Stimulated activated naive B cell treated with anti-CD40 and anti-IgM and Interleukin-4, amounts not matched to agents 10 μg/mL and 1 μg/mL and 100 μg/mL, for 72 hours (primary cell): ENCODE data around the gene CFHR1.
A peak's percentile ranks its signal among the peaks of the same experiment; 100 is the strongest.
"Not testable (repeated sequence)": the region's sequence is repeated elsewhere in the genome, so short reads cannot be mapped to it uniquely, and the experiment has no call there.

Experiments used
- ATAC-seq, 2 donors: fragments of 150-1000 bp; cut with Tn5 transposase; replicated peaks; 2 replicates each; pipeline ENCODE4 v1.10.0; 2021; ENCODE audit warnings: moderate library complexity in 1 of 2
- DNase-seq: peaks from one replicate; pipeline ENCODE4 v3.0.0; 2021
- H3K27ac Mint-ChIP-seq: one replicate; pipeline ENCODE4 v1.8.0; 2022; ENCODE audit warnings: mild to moderate bottlenecking, mixed read lengths
- H3K27me3 Mint-ChIP-seq, 2 donors: one replicate each; pipeline ENCODE4 v1.8.0; 2022; ENCODE audit warnings: mixed read lengths in 2 of 2
- H3K36me3 Mint-ChIP-seq, 2 donors: one replicate each; pipeline ENCODE4 v1.8.0; 2022; ENCODE audit warnings: mixed read lengths in 2 of 2, mild to moderate bottlenecking in 1 of 2
- H3K4me1 Mint-ChIP-seq, 2 donors: one replicate each; pipeline ENCODE4 v1.8.0; 2022; ENCODE audit warnings: mixed read lengths in 2 of 2, mild to moderate bottlenecking in 1 of 2
- H3K4me3 Mint-ChIP-seq, 2 donors: one replicate each; pipeline ENCODE4 v1.8.0; 2022; ENCODE audit warnings: mild to moderate bottlenecking in 2 of 2, mixed read lengths in 2 of 2, moderate library complexity in 1 of 2
- H3K9me3 Mint-ChIP-seq, 2 donors: one replicate each; pipeline ENCODE4 v1.8.0; 2022; ENCODE audit warnings: mixed read lengths in 2 of 2, mild to moderate bottlenecking in 1 of 2

Gene CFHR1

GRCh38 chr1:196819531-196819930 is at the start of gene CFHR1:
TSS of gene CFHR1 (plus strand) at chr1:196819731. CDS start at chr1:196819845, 114 bp downstream.
- not testable (repeated sequence) for H3K4me3 Mint-ChIP-seq, H3K9me3 Mint-ChIP-seq, DNase-seq, H3K36me3 Mint-ChIP-seq, H3K4me1 Mint-ChIP-seq, H3K27me3 Mint-ChIP-seq, ATAC-seq, H3K27ac Mint-ChIP-seq

GRCh38 chr1:196769823-196770222 is 49.7 kb upstream of the CFHR1 start:
- not testable (repeated sequence) for H3K27me3 Mint-ChIP-seq, H3K36me3 Mint-ChIP-seq, H3K4me1 Mint-ChIP-seq, H3K9me3 Mint-ChIP-seq, DNase-seq, H3K4me3 Mint-ChIP-seq, ATAC-seq, H3K27ac Mint-ChIP-seq

GRCh38 chr1:196773713-196774112 is 45.8 kb upstream of the CFHR1 start:
- Mint-ChIP-seq H3K27me3 (no peaks in the 10 kb centered on the region), H3K4me3 (no peak overlapping the region), H3K36me3 (no peaks in the 10 kb centered on the region), H3K9me3 (peaks cover 2 to 3% of the 10 kb centered on the region in 2 donors), H3K4me1 (no peaks in the 10 kb centered on the region), H3K27ac (no peak overlapping the region)
- no peak for DNase-seq
- ATAC-seq, result no peak

- H3K4me1 Mint-ChIP-seq, result no peaks in the 10 kb centered on the region
- peaks cover 2 to 3% of the 10 kb centered on the region in 2 donors for H3K9me3 Mint-ChIP-seq
- ATAC-seq (no peak), DNase-seq (no peak)
- no peaks in the 10 kb centered on the region for H3K27me3 Mint-ChIP-seq
- H3K27ac Mint-ChIP-seq, result no peak overlapping the region
- no peak overlapping the region for H3K4me3 Mint-ChIP-seq
- no peaks in the 10 kb centered on the region for H3K36me3 Mint-ChIP-seq
These were observed 45.4 kb upstream of the CFHR1 start for GRCh38 chr1:196774175-196774574.

GRCh38 chr1:196774603-196775002 is 44.9 kb upstream of the CFHR1 start, which contains the start of gene CFHR3:
TSS of gene CFHR3 (plus strand) at chr1:196774840. CDS start at chr1:196774887, 47 bp downstream.
- peak in 1 of 2 donors; percentile 70 for ATAC-seq
- Mint-ChIP-seq H3K27me3 (no peaks in the 10 kb centered on the region), H3K9me3 (peaks cover 2 to 3% of the 10 kb centered on the region in 2 donors), H3K4me3 (no peak within 1 kb of the TSS), H3K27ac (no peak within 1 kb of the TSS), H3K4me1 (no peaks in the 10 kb centered on the region), H3K36me3 (no peaks in the 10 kb centered on the region)
- no peak for DNase-seq

GRCh38 chr1:196777603-196778002 is 41.9 kb upstream of the CFHR1 start:
- peaks cover 2 to 3% of the 10 kb centered on the region in 2 donors for H3K9me3 Mint-ChIP-seq
- H3K4me3 Mint-ChIP-seq, result no peak overlapping the region
- H3K4me1 Mint-ChIP-seq, result no peaks in the 10 kb centered on the region
- no peaks in the 10 kb centered on the region for H3K27me3 Mint-ChIP-seq
- H3K36me3 Mint-ChIP-seq, result no peaks in the 10 kb centered on the region
- DNase-seq (no peak), ATAC-seq (no peak)
- no peak overlapping the region for H3K27ac Mint-ChIP-seq

- Mint-ChIP-seq H3K4me1 (no peaks in the 10 kb centered on the region), H3K27ac (no peak overlapping the region), H3K4me3 (no peak overlapping the region), H3K36me3 (no peaks in the 10 kb centered on the region), H3K27me3 (no peaks in the 10 kb centered on the region), H3K9me3 (peaks cover 3 to 5% of the 10 kb centered on the region in 2 donors)
- DNase-seq (no peak), ATAC-seq (no peak)
These were observed 40.4 kb upstream of the CFHR1 start for GRCh38 chr1:196779093-196779492.

GRCh38 chr1:196791252-196791651 is 28.3 kb upstream of the CFHR1 start:
- not testable (repeated sequence) for H3K4me3 Mint-ChIP-seq, H3K9me3 Mint-ChIP-seq, ATAC-seq, H3K27me3 Mint-ChIP-seq, H3K4me1 Mint-ChIP-seq, H3K27ac Mint-ChIP-seq, DNase-seq, H3K36me3 Mint-ChIP-seq

GRCh38 chr1:196794103-196794502 is 25.4 kb upstream of the CFHR1 start:
- not testable (repeated sequence) for H3K4me1 Mint-ChIP-seq, H3K27ac Mint-ChIP-seq, DNase-seq, H3K9me3 Mint-ChIP-seq, H3K27me3 Mint-ChIP-seq, ATAC-seq, H3K36me3 Mint-ChIP-seq, H3K4me3 Mint-ChIP-seq

GRCh38 chr1:196797891-196798290 is 21.6 kb upstream of the CFHR1 start:
- ATAC-seq (no peak), DNase-seq (no peak)
- no peak overlapping the region for H3K4me3 Mint-ChIP-seq
- H3K27me3 Mint-ChIP-seq, result no peaks in the 10 kb centered on the region
- peaks cover 5 to 9% of the 10 kb centered on the region in 2 donors for H3K9me3 Mint-ChIP-seq
- H3K4me1 Mint-ChIP-seq, result no peaks in the 10 kb centered on the region
- no peak overlapping the region for H3K27ac Mint-ChIP-seq
- H3K36me3 Mint-ChIP-seq, result peaks cover 0 to 4% of the 10 kb centered on the region in 2 donors

- DNase-seq, H3K36me3 Mint-ChIP-seq, H3K27me3 Mint-ChIP-seq, H3K4me3 Mint-ChIP-seq, H3K27ac Mint-ChIP-seq, H3K9me3 Mint-ChIP-seq, ATAC-seq, H3K4me1 Mint-ChIP-seq: not testable (repeated sequence)
These were observed 17.6 kb upstream of the CFHR1 start for GRCh38 chr1:196801920-196802319.

- DNase-seq, result no peak
- Mint-ChIP-seq H3K36me3 (no peaks in the 10 kb centered on the region), H3K27ac (no peak overlapping the region), H3K27me3 (no peaks in the 10 kb centered on the region), H3K4me1 (no peaks in the 10 kb centered on the region), H3K9me3 (peaks cover 0 to 3% of the 10 kb centered on the region in 2 donors), H3K4me3 (no peak overlapping the region)
- ATAC-seq, result no peak
These were observed 10.8 kb upstream of the CFHR1 start for GRCh38 chr1:196808529-196809235.

GRCh38 chr1:196817442-196817841 is 2.1 kb upstream of the CFHR1 start:
- ATAC-seq, H3K36me3 Mint-ChIP-seq, H3K9me3 Mint-ChIP-seq, H3K4me3 Mint-ChIP-seq, H3K4me1 Mint-ChIP-seq, H3K27me3 Mint-ChIP-seq, H3K27ac Mint-ChIP-seq, DNase-seq: not testable (repeated sequence)

GRCh38 chr1:196827860-196828259 is 8.3 kb downstream of the CFHR1 start:
- H3K9me3 Mint-ChIP-seq, H3K27me3 Mint-ChIP-seq, H3K4me1 Mint-ChIP-seq, H3K36me3 Mint-ChIP-seq, H3K27ac Mint-ChIP-seq, DNase-seq, H3K4me3 Mint-ChIP-seq: not testable (repeated sequence)
- ATAC-seq, result peak; percentile 72 to 83

- not testable (repeated sequence) for ATAC-seq, DNase-seq, H3K27ac Mint-ChIP-seq, H3K36me3 Mint-ChIP-seq, H3K4me3 Mint-ChIP-seq, H3K4me1 Mint-ChIP-seq, H3K27me3 Mint-ChIP-seq, H3K9me3 Mint-ChIP-seq
These were observed 30.3 kb downstream of the CFHR1 start for GRCh38 chr1:196849613-196850492.
